Upper lobe of left lung (tissue), 6 donors: Measurements from ENCODE around the gene CLEC17A. TPM values are rescaled to one million over a fixed set of nuclear protein-coding genes. Genes with fewer than 3 reads are reported as not detected.

Experiments used
- ATAC-seq, 2 donors: fragments of 200-7000 bp; cut with Tn5 transposase; one replicate each; pipeline ENCODE4 v1.9.1; 2022; ENCODE audit warnings: mild to moderate bottlenecking in 2 of 2, moderate library complexity in 2 of 2; ENCODE audit not compliant: low FRiP score in 2 of 2
- DNase-seq, 2 donors: peaks; one replicate each; pipeline ENCODE4 v3.0.0-alpha.2; 2019 to 2020
- H3K27ac ChIP-seq, 4 donors: fragments of 200-600 bp; sonication (generic); one replicate each; pipeline ENCODE4 v1.5.1; 2016 to 2019
- H3K27me3 ChIP-seq, 4 donors: fragments of 200-600 bp; sonication (generic); one replicate each; pipeline ENCODE4 v1.5.1; 2017 to 2019
- H3K36me3 ChIP-seq, 4 donors: fragments of 200-600 bp; sonication (generic); one replicate each; pipeline ENCODE4 v1.5.1; 2016 to 2019
- H3K4me1 ChIP-seq, 4 donors: fragments of 200-600 bp; sonication (generic); one replicate each; pipeline ENCODE4 v1.5.1; 2018 to 2019
- H3K4me3 ChIP-seq, 4 donors: fragments of 200-600 bp; sonication (generic); one replicate each; pipeline ENCODE4 v1.5.1; 2017 to 2019; ENCODE audit warnings: mild to moderate bottlenecking in 2 of 4, moderate library complexity in 1 of 4
- H3K9me3 ChIP-seq, 4 donors: fragments of 200-600 bp; sonication (generic); one replicate each; pipeline ENCODE4 v1.5.1; 2018 to 2019
- EP300 ChIP-seq, 4 donors: sonication (generic); formaldehyde crosslinking; IDR thresholded peaks; one replicate each; pipeline ENCODE4 v1.5.1; 2017; ENCODE audit warnings: antibody characterized with exemption in 4 of 4, control low read depth in 2 of 4
- POLR2A ChIP-seq, 4 donors: fragments of 450-650 bp; IDR thresholded peaks; one replicate each; pipeline ENCODE4 v1.5.1; 2016 to 2017; ENCODE audit warnings: antibody characterized with exemption in 4 of 4, mild to moderate bottlenecking in 2 of 4
- POLR2AphosphoS5 ChIP-seq, 2 donors: sonication (generic); formaldehyde crosslinking; IDR thresholded peaks; one replicate each; pipeline ENCODE4 v1.5.1; 2017; ENCODE audit warnings: antibody characterized with exemption in 2 of 2
- WGBS, 2 donors: methylation state at CpG; one replicate each; pipeline ENCODE4 v1.1.5; 2017 to 2018; 5-methylcytosine and 5-hydroxymethylcytosine counted together
- total RNA-seq, 6 donors: library from RNA; depleted of rRNA in 4 of 6; stranded (reverse); fragments of >200 nt in 4 of 6; gene quantifications; one replicate each; pipeline versions ENCODE4 v1.1.0 to v1.2.1, GENCODE V29; 2016 to 2021
- TF ChIP-seq, protein P1 (sequence below), 6 experiments: fragments of 450-650 bp in 4 of 6; fragments of 200-600 bp in 2 of 6; sonication (generic) in 2 of 6; IDR thresholded peaks; one replicate each; pipeline ENCODE4 v1.5.1; 2016 to 2019; ENCODE audit warnings: antibody characterized with exemption in 6 of 6
- donor health status: DM: no; HTN: no; CAD: no; lungs with moderate emphysema.
- donor health status: DM: no; HTN: yes; CAD: no; lungs with severe emphysema.

CLEC17A gene
- total RNA-seq, 6 donors from 2014 or later = not detected

DNA sequence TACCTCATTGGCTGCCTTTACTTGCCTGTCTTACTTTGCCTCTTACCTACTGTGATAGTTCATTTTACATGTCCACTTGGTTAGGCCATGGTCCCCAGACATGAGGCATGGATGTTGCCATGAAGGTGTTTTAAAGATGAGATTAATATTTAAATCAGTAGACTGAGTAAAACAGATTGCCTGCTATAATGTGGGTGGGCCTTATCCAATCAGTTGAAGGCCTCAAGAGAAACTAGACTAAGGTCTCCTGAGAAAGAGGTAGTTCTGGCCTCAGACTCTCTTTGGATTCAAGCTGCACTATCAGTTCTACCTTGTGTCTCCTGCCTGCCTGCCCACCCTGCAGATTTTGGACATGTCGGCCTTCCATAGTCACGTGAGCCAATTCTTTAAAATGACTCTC is 65.6 kb downstream of the CLEC17A start:
- Histone ChIP-seq H3K4me3 (no peak overlapping the region), H3K36me3 (no peaks in the 10 kb centered on the region), H3K27ac (no peak overlapping the region), H3K4me1 (no peaks in the 10 kb centered on the region), H3K27me3 (no peaks in the 10 kb centered on the region), H3K9me3 (no peaks in the 10 kb centered on the region)
- ATAC-seq (no peak), DNase-seq (no peak)
- 75 to 97% methylated on average over 2 of the region's 2 CpGs for WGBS, 2 donors
- TF ChIP-seq POLR2A (IDR thresholded peaks at IDR 0.05) (no peak), POLR2AphosphoS5 (IDR thresholded peaks at IDR 0.05) (no peak), EP300 (IDR thresholded peaks at IDR 0.05) (no peak)
- TF ChIP-seq, protein P1, sequence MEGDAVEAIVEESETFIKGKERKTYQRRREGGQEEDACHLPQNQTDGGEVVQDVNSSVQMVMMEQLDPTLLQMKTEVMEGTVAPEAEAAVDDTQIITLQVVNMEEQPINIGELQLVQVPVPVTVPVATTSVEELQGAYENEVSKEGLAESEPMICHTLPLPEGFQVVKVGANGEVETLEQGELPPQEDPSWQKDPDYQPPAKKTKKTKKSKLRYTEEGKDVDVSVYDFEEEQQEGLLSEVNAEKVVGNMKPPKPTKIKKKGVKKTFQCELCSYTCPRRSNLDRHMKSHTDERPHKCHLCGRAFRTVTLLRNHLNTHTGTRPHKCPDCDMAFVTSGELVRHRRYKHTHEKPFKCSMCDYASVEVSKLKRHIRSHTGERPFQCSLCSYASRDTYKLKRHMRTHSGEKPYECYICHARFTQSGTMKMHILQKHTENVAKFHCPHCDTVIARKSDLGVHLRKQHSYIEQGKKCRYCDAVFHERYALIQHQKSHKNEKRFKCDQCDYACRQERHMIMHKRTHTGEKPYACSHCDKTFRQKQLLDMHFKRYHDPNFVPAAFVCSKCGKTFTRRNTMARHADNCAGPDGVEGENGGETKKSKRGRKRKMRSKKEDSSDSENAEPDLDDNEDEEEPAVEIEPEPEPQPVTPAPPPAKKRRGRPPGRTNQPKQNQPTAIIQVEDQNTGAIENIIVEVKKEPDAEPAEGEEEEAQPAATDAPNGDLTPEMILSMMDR (IDR thresholded peaks at IDR 0.05) = no peak

- Histone ChIP-seq H3K36me3 (no peaks in the 10 kb centered on the region), H3K27ac (no peak overlapping the region), H3K4me3 (no peak overlapping the region), H3K4me1 (no peaks in the 10 kb centered on the region), H3K27me3 (no peaks in the 10 kb centered on the region), H3K9me3 (no peaks in the 10 kb centered on the region)
- WGBS, 2 donors = 76 to 85% methylated on average over 4 of the region's 4 CpGs
- ATAC-seq = no peak
- DNase-seq = no peak
- TF ChIP-seq EP300 (IDR thresholded peaks at IDR 0.05) = no peak
- TF ChIP-seq POLR2AphosphoS5 (IDR thresholded peaks at IDR 0.05) = no peak
- no peak for TF ChIP-seq POLR2A (IDR thresholded peaks at IDR 0.05)
- TF ChIP-seq, protein P1 (IDR thresholded peaks at IDR 0.05) = no peak
These were observed 66.1 kb downstream of the CLEC17A start for GRCh38 chr19:14649020-14649419.

GRCh38 chr19:14650161-14650560 is 67.3 kb downstream of the CLEC17A start:
- Histone ChIP-seq H3K4me1 (no peaks in the 10 kb centered on the region), H3K36me3 (no peaks in the 10 kb centered on the region), H3K4me3 (no peak overlapping the region), H3K9me3 (no peaks in the 10 kb centered on the region), H3K27me3 (no peaks in the 10 kb centered on the region), H3K27ac (no peak overlapping the region)
- no peak for DNase-seq
- TF ChIP-seq POLR2A (IDR thresholded peaks at IDR 0.05) = no peak
- no peak for TF ChIP-seq POLR2AphosphoS5 (IDR thresholded peaks at IDR 0.05)
- no peak for TF ChIP-seq EP300 (IDR thresholded peaks at IDR 0.05)
- TF ChIP-seq, protein P1 (IDR thresholded peaks at IDR 0.05) = no peak
- 71 to 75% methylated on average over 2 of the region's 2 CpGs for WGBS, 2 donors
- ATAC-seq = no peak

GRCh38 chr19:14654786-14655560 is 72.1 kb downstream of the CLEC17A start:
- Histone ChIP-seq H3K9me3 (no peaks in the 10 kb centered on the region), H3K36me3 (no peaks in the 10 kb centered on the region), H3K4me1 (no peaks in the 10 kb centered on the region), H3K27ac (no peak overlapping the region), H3K27me3 (no peaks in the 10 kb centered on the region), H3K4me3 (no peak overlapping the region)
- DNase-seq = no peak
- WGBS, 2 donors = 69 to 77% methylated on average over 7 of the region's 7 CpGs
- TF ChIP-seq POLR2A (IDR thresholded peaks at IDR 0.05) = no peak
- no peak for TF ChIP-seq EP300 (IDR thresholded peaks at IDR 0.05)
- TF ChIP-seq, protein P1 (IDR thresholded peaks at IDR 0.05) = no peak
- TF ChIP-seq POLR2AphosphoS5 (IDR thresholded peaks at IDR 0.05) = no peak
- ATAC-seq = no peak

GRCh38 chr19:14655726-14656125 is 72.8 kb downstream of the CLEC17A start:
- Histone ChIP-seq H3K4me3 (no peak overlapping the region), H3K9me3 (no peaks in the 10 kb centered on the region), H3K27me3 (no peaks in the 10 kb centered on the region), H3K36me3 (no peaks in the 10 kb centered on the region), H3K27ac (no peak overlapping the region), H3K4me1 (no peaks in the 10 kb centered on the region)
- 72 to 73% methylated on average over 11 of the region's 11 CpGs for WGBS, 2 donors
- TF ChIP-seq POLR2AphosphoS5 (IDR thresholded peaks at IDR 0.05) = no peak
- TF ChIP-seq POLR2A (IDR thresholded peaks at IDR 0.05) = no peak
- TF ChIP-seq EP300 (IDR thresholded peaks at IDR 0.05) = no peak
- TF ChIP-seq, protein P1 (IDR thresholded peaks at IDR 0.05) = no peak
- ATAC-seq (no peak), DNase-seq (no peak)
